Uterus (tissue), 2 donors: Measurements from ENCODE around the gene S100A7.

ENCODE experiments used
- CTCF ChIP-seq, 4 experiments: fragments of 200-600 bp in 2 of 4; fragments of 450-650 bp in 2 of 4; sonication (generic) in 2 of 4; IDR thresholded peaks; one replicate each; pipeline ENCODE4 v1.5.1; 2016 to 2019; ENCODE audit warnings: antibody characterized with exemption in 4 of 4, mild to moderate bottlenecking in 2 of 4, moderate library complexity in 1 of 4
- POLR2A ChIP-seq, 2 donors: fragments of 450-650 bp; IDR thresholded peaks; one replicate each; pipeline ENCODE4 v1.6.1; 2016; ENCODE audit warnings: antibody characterized with exemption in 2 of 2, mild to moderate bottlenecking in 1 of 2, moderate library complexity in 1 of 2

DNA sequence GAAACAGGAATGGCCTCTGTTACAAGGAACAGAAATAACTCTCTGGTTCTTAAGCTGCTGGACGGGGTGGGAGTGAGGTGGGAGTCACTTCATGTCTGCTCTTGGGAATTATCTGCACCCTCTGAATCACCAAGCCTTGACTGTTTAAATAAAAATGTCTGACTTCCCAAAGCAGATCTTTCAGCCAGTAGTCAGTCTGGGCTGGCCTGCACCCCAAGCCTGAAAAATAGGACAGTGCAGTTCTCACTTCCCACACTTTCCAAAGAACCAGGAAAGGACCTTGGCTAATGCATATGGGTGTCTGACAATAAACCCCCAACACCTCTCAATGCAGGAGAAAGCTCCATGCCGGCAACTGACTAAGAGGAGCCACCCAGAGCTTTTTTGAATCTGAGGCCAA, 796 bp downstream of the S100A7 start:
- TF ChIP-seq CTCF (IDR thresholded peaks at IDR 0.05) (no peak), POLR2A (IDR thresholded peaks at IDR 0.05) (no peak)
